Thyroid gland (tissue), 4 donors: Measurements from ENCODE around the gene CIAO3.

Experiments
- CTCF ChIP-seq, 6 experiments: fragments of 200-600 bp in 3 of 6; fragments of 450-650 bp in 3 of 6; sonication (generic) in 3 of 6; IDR thresholded peaks; one replicate each; pipeline ENCODE4 v1.5.1; 2016 to 2019; ENCODE audit warnings: antibody characterized with exemption in 6 of 6, mild to moderate bottlenecking in 2 of 6, inconsistent platforms in 1 of 6, moderate library complexity in 1 of 6
- POLR2A ChIP-seq, 2 donors: fragments of 450-650 bp; IDR thresholded peaks; one replicate each; pipeline ENCODE4 v1.6.1; 2017; ENCODE audit warnings: antibody characterized with exemption in 2 of 2, mild to moderate bottlenecking in 2 of 2, moderate library complexity in 1 of 2

- TF ChIP-seq CTCF (IDR thresholded peaks at IDR 0.05) (no peak), POLR2A (IDR thresholded peaks at IDR 0.05) (no peak)
These were observed 7.2 kb downstream of the CIAO3 start for GRCh38 chr16:733382-734207.
